HCT116 (cell line): Measurements from ENCODE around the gene TMEM184B. TPM values are rescaled to one million over a fixed set of nuclear protein-coding genes. Genes with fewer than 3 reads are reported as not detected.

Experiments used
- ATAC-seq: fragments of 200-7000 bp; cut with Tn5 transposase; 2 replicates; pipeline ENCODE4 v1.9.1; 2020; ENCODE audit warnings: mild to moderate bottlenecking, moderate library complexity
- BruUV-seq: library from RNA; stranded (reverse); fragments of 400-500 nt; replicated peaks from 2 replicates; lab custom pipeline; 2021; lab: Mats Ljungman, UMichigan
- CTCF ChIA-PET: fragments of 300-600 bp; sonication (Branson Sonifier 250); formaldehyde crosslinking; loops from one replicate; lab custom pipeline; 2021; ENCODE audit warnings: antibody characterized with exemption; lab: Charles Lee
- POLR2A ChIA-PET: fragments of 300-600, 350-600 bp; sonication (Branson Sonifier 250); formaldehyde crosslinking; loops from one replicate; lab custom pipeline; 2021; ENCODE audit warnings: antibody characterized with exemption; lab: Charles Lee
- RAD21 ChIA-PET, 2 experiments: fragments of 300-600 bp; sonication (Branson Sonifier 250); formaldehyde crosslinking; loops; one replicate each; lab custom pipeline; 2023; ENCODE audit warnings: low total read pairs in 2 of 2; ENCODE audit not compliant: uncharacterized antibody in 2 of 2, unreplicated experiment in 2 of 2, low non-redundant PET in 1 of 2; lab: Charles Lee
- DNase-seq: peaks from one replicate; pipeline ENCODE4 v3.0.0-alpha.2; 2010; ENCODE audit warnings: low read depth, low spot score
- H2AFZ ChIP-seq: fragments of 200-600 bp; shearing (Covaris generic), sonication (generic); 2 replicates; pipeline ENCODE4 v1.6.1; 2017; ENCODE audit warnings: low read depth, mixed run types, mixed read lengths, antibody characterized with exemption, low read length; ENCODE audit not compliant: poor library complexity, severe bottlenecking
- H3K27ac ChIP-seq: 2 replicates; pipeline ENCODE4 v1.5.1; 2012; ENCODE audit warnings: low read depth, low read length
- H3K27me3 ChIP-seq: fragments of 200-600 bp; sonication (generic); 2 replicates; pipeline ENCODE4 v1.6.1; 2016; ENCODE audit warnings: mixed run types, low read length, mixed read lengths; ENCODE audit not compliant: insufficient read depth
- H3K36me3 ChIP-seq, 2 experiments: fragments of 200-500 bp in 1 of 2; fragments of 200-600 bp in 1 of 2; sonication (Bioruptor generic) in 1 of 2; sonication (generic) in 1 of 2; 2 replicates each; pipeline versions ENCODE4 v1.5.1 to v1.6.1; 2014 to 2016; ENCODE audit warnings: low read length in 2 of 2, inconsistent platforms in 1 of 2, mixed read lengths in 1 of 2, mixed run types in 1 of 2; ENCODE audit not compliant: insufficient read depth in 2 of 2, control insufficient read depth in 1 of 2
- H3K4me1 ChIP-seq, 2 experiments: fragments of 200-600 bp in 1 of 2; sonication (generic) in 1 of 2; 2 replicates each; pipeline versions ENCODE4 v1.5.1 to v1.6.1; 2012 to 2017; ENCODE audit warnings: low read length in 2 of 2, inconsistent platforms in 1 of 2, mild to moderate bottlenecking in 1 of 2, mixed read lengths in 1 of 2, mixed run types in 1 of 2, moderate library complexity in 1 of 2; ENCODE audit not compliant: insufficient read depth in 2 of 2, control insufficient read depth in 1 of 2
- H3K4me2 ChIP-seq: fragments of 200-600 bp; sonication (generic); 2 replicates; pipeline ENCODE4 v1.6.1; 2017; ENCODE audit warnings: mixed run types, low read length, mixed read lengths
- H3K4me3 ChIP-seq, 2 experiments: fragments of 200-600 bp in 1 of 2; sonication (generic) in 1 of 2; replicated peaks in 1 of 2; 2 replicates each; pipeline ENCODE4 v1.5.1; 2011 to 2016; ENCODE audit warnings: low read length in 2 of 2, control low read depth in 1 of 2, low read depth in 1 of 2, mild to moderate bottlenecking in 1 of 2, mixed read lengths in 1 of 2, mixed run types in 1 of 2
- H3K79me2 ChIP-seq: fragments of 200-600 bp; sonication (generic); 2 replicates; pipeline ENCODE4 v1.6.1; 2017; ENCODE audit warnings: mild to moderate bottlenecking, mixed run types, low read length, moderate library complexity, mixed read lengths; ENCODE audit not compliant: insufficient read depth
- H3K9ac ChIP-seq: fragments of 200-600 bp; sonication (generic); 2 replicates; pipeline ENCODE4 v1.6.1; 2016; ENCODE audit warnings: low read length, mixed read lengths
- H3K9me2 ChIP-seq: fragments of 200-600 bp; sonication (generic), shearing (Covaris generic); 2 replicates; pipeline ENCODE4 v1.6.1; 2017; ENCODE audit warnings: mixed run types, mild to moderate bottlenecking, moderate library complexity; ENCODE audit not compliant: insufficient read depth
- H3K9me3 ChIP-seq, 2 experiments: fragments of 200-500 bp in 1 of 2; fragments of 200-600 bp in 1 of 2; sonication (Bioruptor generic) in 1 of 2; sonication (generic) in 1 of 2; 2 replicates each; pipeline ENCODE4 v1.6.1; 2014 to 2017; ENCODE audit warnings: low read length in 2 of 2, mixed read lengths in 2 of 2, inconsistent platforms in 1 of 2, low read depth in 1 of 2, mild to moderate bottlenecking in 1 of 2, mixed run types in 1 of 2, moderate library complexity in 1 of 2; ENCODE audit not compliant: control insufficient read depth in 1 of 2, insufficient read depth in 1 of 2
- H4K20me1 ChIP-seq: fragments of 200-600 bp; sonication (generic), shearing (Covaris generic); 2 replicates; pipeline ENCODE4 v1.6.1; 2017; ENCODE audit warnings: mixed run types, mild to moderate bottlenecking, moderate library complexity; ENCODE audit not compliant: insufficient read depth
- CEBPB ChIP-seq: IDR thresholded peaks from 2 replicates; pipeline ENCODE4 v1.6.1; 2012; ENCODE audit warnings: low read depth
- CTCF ChIP-seq, 3 experiments: fragments of 200-600 bp in 1 of 3; sonication (generic) in 1 of 3; IDR thresholded peaks in 2 of 3; conservative IDR thresholded peaks in 1 of 3; 2 replicates each; pipeline ENCODE4 v1.5.1; 2012 to 2017; ENCODE audit warnings: low read depth in 2 of 3, low read length in 2 of 3, antibody characterized with exemption in 1 of 3, borderline replicate concordance in 1 of 3, control low read depth in 1 of 3, mild to moderate bottlenecking in 1 of 3, mixed read lengths in 1 of 3, mixed run types in 1 of 3, moderate library complexity in 1 of 3; ENCODE audit not compliant: insufficient read depth in 1 of 3
- EGR1 ChIP-seq: IDR thresholded peaks from 2 replicates; pipeline ENCODE4 v1.6.1; 2012; ENCODE audit warnings: low read depth
- ELF1 ChIP-seq: IDR thresholded peaks from 2 replicates; pipeline ENCODE4 v1.6.1; 2012; ENCODE audit warnings: low read depth, borderline replicate concordance
- FOSL1 ChIP-seq: IDR thresholded peaks from 2 replicates; pipeline ENCODE4 v1.6.1; 2012; ENCODE audit warnings: low read depth
- JUND ChIP-seq: IDR thresholded peaks from 2 replicates; pipeline ENCODE4 v1.6.1; 2012
- MAX ChIP-seq: IDR thresholded peaks from 2 replicates; pipeline ENCODE4 v1.6.1; 2012
- POLR2A ChIP-seq: IDR thresholded peaks from 2 replicates; pipeline ENCODE4 v1.7.0; 2011; ENCODE audit warnings: borderline replicate concordance; ENCODE audit not compliant: insufficient read depth, insufficient read length; ENCODE audit errors: extremely low read depth
- POLR2AphosphoS5 ChIP-seq: IDR thresholded peaks from 2 replicates; pipeline ENCODE4 v1.6.1; 2011; ENCODE audit warnings: mild to moderate bottlenecking, low read depth, low read length, moderate library complexity
- RAD21 ChIP-seq: IDR thresholded peaks from 2 replicates; pipeline ENCODE4 v1.6.1; 2012; ENCODE audit warnings: low read depth, mild to moderate bottlenecking
- SIN3A ChIP-seq: IDR thresholded peaks from 2 replicates; pipeline ENCODE4 v1.6.1; 2012; ENCODE audit warnings: low read depth
- SP1 ChIP-seq: IDR thresholded peaks from 2 replicates; pipeline ENCODE4 v1.6.1; 2012; ENCODE audit warnings: low read depth
- TCF7L2 ChIP-seq: IDR thresholded peaks from 2 replicates; pipeline ENCODE4 v1.7.0; 2011; ENCODE audit warnings: borderline replicate concordance, inconsistent platforms; ENCODE audit not compliant: insufficient read depth, insufficient read length; ENCODE audit errors: extremely low read depth
- YY1 ChIP-seq: IDR thresholded peaks from 2 replicates; pipeline ENCODE4 v1.6.1; 2011; ENCODE audit warnings: low read length, low read depth, moderate library complexity, mild to moderate bottlenecking; ENCODE audit not compliant: insufficient replicate concordance; ENCODE audit errors: extremely low read depth
- ZBTB33 ChIP-seq: IDR thresholded peaks from 2 replicates; pipeline ENCODE4 v1.6.1; 2011; ENCODE audit warnings: mild to moderate bottlenecking, low read length, moderate library complexity; ENCODE audit not compliant: insufficient replicate concordance; ENCODE audit errors: extremely low read depth
- ZFX ChIP-seq: fragments of 450-650 bp; IDR thresholded peaks from 2 replicates; pipeline ENCODE4 v1.6.1; 2017
- ZNF274 ChIP-seq: fragments of 200-500 bp; sonication (Bioruptor generic); IDR thresholded peaks from 2 replicates; pipeline ENCODE4 v1.6.1; 2014; ENCODE audit warnings: mild to moderate bottlenecking, low read depth, low read length, inconsistent platforms
- intact Hi-C: fragments of 100-400 bp; cut with micrococcal nuclease; formaldehyde crosslinking; loops from 2 replicates; pipeline ENCODE4 v1.10.0; 2022
- total RNA-seq: library from RNA; stranded (reverse); gene quantifications from one replicate; pipeline ENCODE4 v1.2.1, GENCODE V29; 2021; ENCODE audit not compliant: unreplicated experiment

Gene TMEM184B
- total RNA-seq, 1 experiment from 2014 or later = 66.0 TPM

GRCh38 chr22:38269466-38269865 is 3.3 kb downstream of the TMEM184B start:
- ATAC-seq (no peak), DNase-seq (no peak)
- no peaks in the 10 kb centered on the region for H3K9me2 ChIP-seq
- ChIA-PET POLR2A (no interaction called here), RAD21 (no interaction called here), CTCF (no interaction called here)
- H3K27ac ChIP-seq = no peak overlapping the region
- H3K4me1 ChIP-seq = peaks cover 20 to 34% of the 10 kb centered on the region in 2 experiments; a peak in 3 of 4 replicates
- no peak overlapping the region for H3K4me2 ChIP-seq
- no peak for TF ChIP-seq FOSL1
- no peak for TF ChIP-seq JUND
- no peak for TF ChIP-seq CTCF (IDR thresholded peaks at IDR 0.05 in 2 of 3, conservative IDR thresholded peaks at IDR 0.05 in 1 of 3; ENCODE audit: borderline replicate concordance in 1 of 3, insufficient read depth in 1 of 3, low read depth in 2 of 3, low read length in 2 of 3)
- TF ChIP-seq ELF1 = no peak
- TF ChIP-seq ZBTB33 = no peak
- no peak for TF ChIP-seq ZFX
- no peak for TF ChIP-seq EGR1
- TF ChIP-seq SIN3A = no peak
- no peak for TF ChIP-seq SP1
- no peak for TF ChIP-seq MAX
- no peak for TF ChIP-seq ZNF274
- TF ChIP-seq RAD21 = no peak
- TF ChIP-seq POLR2A = no peak
- TF ChIP-seq TCF7L2 = no peak
- TF ChIP-seq CEBPB = no peak
- no peak for TF ChIP-seq YY1
- TF ChIP-seq POLR2AphosphoS5 = no peak
- H3K36me3 ChIP-seq = no peaks in the 10 kb centered on the region
- intact Hi-C loops = no loop called here
- no peak overlapping the region for H3K4me3 ChIP-seq
- no peaks in the 10 kb centered on the region for H3K9me3 ChIP-seq
- no peak overlapping the region for H3K9ac ChIP-seq
- H3K27me3 ChIP-seq = no peaks in the 10 kb centered on the region
- no peak overlapping the region for H2AFZ ChIP-seq
- no TSS peak for BruUV-seq
- H4K20me1 ChIP-seq = no peaks in the 10 kb centered on the region
- H3K79me2 ChIP-seq = peaks cover 77% of the 10 kb centered on the region
